Measurements from ENCODE around the gene EXOC3L4. TPM values are rescaled to one million over a fixed set of nuclear protein-coding genes. Genes with fewer than 3 reads are reported as not detected.

EXOC3L4 gene
- total and polyA plus RNA-seq, 2 donors from 2014 or later: 11.6 to 15.6 TPM

DNA sequence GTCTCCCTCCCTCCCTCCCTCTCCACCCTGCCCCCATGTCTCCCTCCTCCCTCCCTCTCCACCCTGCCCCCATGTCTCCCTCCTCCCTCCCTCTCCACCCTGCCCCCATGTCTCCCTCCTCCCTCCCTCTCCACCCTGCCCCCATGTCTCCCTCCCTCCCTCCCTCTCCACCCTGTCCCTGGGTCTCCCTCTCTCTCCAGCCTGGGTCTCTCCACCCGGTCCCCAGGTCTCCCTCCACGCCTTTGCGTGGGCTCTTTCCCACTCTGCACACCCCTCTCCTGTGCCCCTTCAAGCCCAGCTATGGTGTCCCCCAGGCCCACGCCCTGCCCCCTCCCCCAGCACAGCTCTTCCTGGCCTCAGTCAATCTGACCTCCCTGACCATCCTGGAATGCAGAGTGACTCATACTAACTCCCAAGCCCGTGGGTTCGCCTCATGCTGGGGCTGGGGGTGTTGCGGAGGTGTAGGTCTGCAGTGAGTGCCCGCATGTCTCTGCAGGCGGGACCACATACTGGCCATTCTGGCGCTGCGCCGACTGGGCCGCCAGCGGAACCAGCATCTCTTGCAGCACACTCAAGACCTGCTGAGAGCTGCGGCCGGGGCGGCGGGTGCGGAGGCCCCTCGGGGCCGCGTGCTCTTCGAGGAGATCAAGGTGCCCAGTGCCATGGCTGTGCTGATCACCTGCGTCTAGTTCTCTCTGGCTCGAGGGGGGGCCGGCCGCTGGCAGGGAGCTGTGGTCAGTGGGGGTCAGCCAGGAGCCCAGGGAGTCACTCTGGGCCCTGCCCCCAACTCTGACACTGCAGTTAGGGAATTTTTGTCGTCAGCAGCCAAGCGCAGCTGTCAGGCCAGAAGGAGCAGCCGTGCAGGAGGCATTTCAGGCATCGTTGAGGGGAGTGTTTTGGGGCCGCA is 15.3 kb downstream of the EXOC3L4 start:
- Histone ChIP-seq H3K27ac (ENCODE audit: low read depth in 2 of 2, low read length in 2 of 2) (peak overlapping the region; percentile 51 to 67), H3K27me3 (ENCODE audit: control insufficient read depth, insufficient read depth, low read length) (peaks cover 3% of the 10 kb centered on the region), H3K36me3 (ENCODE audit: control insufficient read depth in 2 of 3, insufficient read depth in 3 of 3, low read length in 3 of 3) (no peaks in the 10 kb centered on the region), H3K9me3 (ENCODE audit: control insufficient read depth in 2 of 3, insufficient read depth in 1 of 3, low read length in 3 of 3) (no peaks in the 10 kb centered on the region), H3K4me1 (ENCODE audit: control insufficient read depth in 2 of 3, insufficient read depth in 2 of 3, low read depth in 1 of 3, low read length in 3 of 3) (peaks cover 0 to 19% (median 6%) of the 10 kb centered on the region in 3 donors), H3K4me3 (ENCODE audit: low read length in 3 of 3) (no peak overlapping the region), H3K9ac (ENCODE audit: low read length in 3 of 3) (no peak overlapping the region)
- DNase-seq (peak in 3 of 5 donors; percentile 69 to 92 (median 73)), FAIRE-seq (no peak)
- TF ChIP-seq, protein P1, sequence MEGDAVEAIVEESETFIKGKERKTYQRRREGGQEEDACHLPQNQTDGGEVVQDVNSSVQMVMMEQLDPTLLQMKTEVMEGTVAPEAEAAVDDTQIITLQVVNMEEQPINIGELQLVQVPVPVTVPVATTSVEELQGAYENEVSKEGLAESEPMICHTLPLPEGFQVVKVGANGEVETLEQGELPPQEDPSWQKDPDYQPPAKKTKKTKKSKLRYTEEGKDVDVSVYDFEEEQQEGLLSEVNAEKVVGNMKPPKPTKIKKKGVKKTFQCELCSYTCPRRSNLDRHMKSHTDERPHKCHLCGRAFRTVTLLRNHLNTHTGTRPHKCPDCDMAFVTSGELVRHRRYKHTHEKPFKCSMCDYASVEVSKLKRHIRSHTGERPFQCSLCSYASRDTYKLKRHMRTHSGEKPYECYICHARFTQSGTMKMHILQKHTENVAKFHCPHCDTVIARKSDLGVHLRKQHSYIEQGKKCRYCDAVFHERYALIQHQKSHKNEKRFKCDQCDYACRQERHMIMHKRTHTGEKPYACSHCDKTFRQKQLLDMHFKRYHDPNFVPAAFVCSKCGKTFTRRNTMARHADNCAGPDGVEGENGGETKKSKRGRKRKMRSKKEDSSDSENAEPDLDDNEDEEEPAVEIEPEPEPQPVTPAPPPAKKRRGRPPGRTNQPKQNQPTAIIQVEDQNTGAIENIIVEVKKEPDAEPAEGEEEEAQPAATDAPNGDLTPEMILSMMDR (IDR thresholded peaks at IDR 0.05; ENCODE audit: borderline replicate concordance, extremely low read depth, insufficient read depth): no peak
- intact Hi-C loops (cut with DNase I): loop anchor here (10.0 kb wide), 2 partner anchors 65 to 185 kb away; no protein-coding TSS in a partner anchor

GRCh38 chr14:103110681-103111231 is 16.2 kb downstream of the EXOC3L4 start:
- Histone ChIP-seq H3K4me3 (ENCODE audit: low read length in 3 of 3) (no peak overlapping the region), H3K36me3 (ENCODE audit: control insufficient read depth in 2 of 3, insufficient read depth in 3 of 3, low read length in 3 of 3) (no peaks in the 10 kb centered on the region), H3K9me3 (ENCODE audit: control insufficient read depth in 2 of 3, insufficient read depth in 1 of 3, low read length in 3 of 3) (no peaks in the 10 kb centered on the region), H3K27ac (ENCODE audit: low read depth in 2 of 2, low read length in 2 of 2) (peak overlapping the region; percentile 43 to 53), H3K27me3 (ENCODE audit: control insufficient read depth, insufficient read depth, low read length) (no peaks in the 10 kb centered on the region), H3K4me1 (ENCODE audit: control insufficient read depth in 2 of 3, insufficient read depth in 2 of 3, low read depth in 1 of 3, low read length in 3 of 3) (peaks cover 0 to 14% (median 6%) of the 10 kb centered on the region in 3 donors), H3K9ac (ENCODE audit: low read length in 3 of 3) (no peak overlapping the region)
- intact Hi-C loops (cut with DNase I): no loop called here
- TF ChIP-seq, protein P1 (IDR thresholded peaks at IDR 0.05; ENCODE audit: borderline replicate concordance, extremely low read depth, insufficient read depth): no peak
- FAIRE-seq (no peak), DNase-seq (peak in 1 of 5 donors; percentile 88)

GRCh38 chr14:103111232-103111868 is 16.8 kb downstream of the EXOC3L4 start:
- FAIRE-seq (no peak), DNase-seq (no peak)
- H3K4me1 ChIP-seq (ENCODE audit: control insufficient read depth in 2 of 3, insufficient read depth in 2 of 3, low read depth in 1 of 3, low read length in 3 of 3): peaks cover 0 to 14% (median 6%) of the 10 kb centered on the region in 3 donors
- no peaks in the 10 kb centered on the region for H3K27me3 ChIP-seq (ENCODE audit: control insufficient read depth, insufficient read depth, low read length)
- no peak overlapping the region for H3K4me3 ChIP-seq (ENCODE audit: low read length in 3 of 3)
- TF ChIP-seq, protein P1 (IDR thresholded peaks at IDR 0.05; ENCODE audit: borderline replicate concordance, extremely low read depth, insufficient read depth): no peak
- intact Hi-C loops (cut with DNase I): no loop called here
- peak overlapping the region in 1 of 2 donors; percentile 43 for H3K27ac ChIP-seq (ENCODE audit: low read depth in 2 of 2, low read length in 2 of 2)
- H3K9ac ChIP-seq (ENCODE audit: low read length in 3 of 3): no peak overlapping the region
- H3K9me3 ChIP-seq (ENCODE audit: control insufficient read depth in 2 of 3, insufficient read depth in 1 of 3, low read length in 3 of 3): no peaks in the 10 kb centered on the region
- H3K36me3 ChIP-seq (ENCODE audit: control insufficient read depth in 2 of 3, insufficient read depth in 3 of 3, low read length in 3 of 3): no peaks in the 10 kb centered on the region
